GM12872 (cell line): ENCODE measurements around the gene SLC22A23.

ENCODE experiments used
- CTCF ChIP-seq: IDR thresholded peaks from 3 replicates; pipeline ENCODE4 v1.5.1; 2011; ENCODE audit warnings: low read depth, mild to moderate bottlenecking, low read length, moderate library complexity; ENCODE audit not compliant: insufficient read depth

The SLC22A23 gene

DNA sequence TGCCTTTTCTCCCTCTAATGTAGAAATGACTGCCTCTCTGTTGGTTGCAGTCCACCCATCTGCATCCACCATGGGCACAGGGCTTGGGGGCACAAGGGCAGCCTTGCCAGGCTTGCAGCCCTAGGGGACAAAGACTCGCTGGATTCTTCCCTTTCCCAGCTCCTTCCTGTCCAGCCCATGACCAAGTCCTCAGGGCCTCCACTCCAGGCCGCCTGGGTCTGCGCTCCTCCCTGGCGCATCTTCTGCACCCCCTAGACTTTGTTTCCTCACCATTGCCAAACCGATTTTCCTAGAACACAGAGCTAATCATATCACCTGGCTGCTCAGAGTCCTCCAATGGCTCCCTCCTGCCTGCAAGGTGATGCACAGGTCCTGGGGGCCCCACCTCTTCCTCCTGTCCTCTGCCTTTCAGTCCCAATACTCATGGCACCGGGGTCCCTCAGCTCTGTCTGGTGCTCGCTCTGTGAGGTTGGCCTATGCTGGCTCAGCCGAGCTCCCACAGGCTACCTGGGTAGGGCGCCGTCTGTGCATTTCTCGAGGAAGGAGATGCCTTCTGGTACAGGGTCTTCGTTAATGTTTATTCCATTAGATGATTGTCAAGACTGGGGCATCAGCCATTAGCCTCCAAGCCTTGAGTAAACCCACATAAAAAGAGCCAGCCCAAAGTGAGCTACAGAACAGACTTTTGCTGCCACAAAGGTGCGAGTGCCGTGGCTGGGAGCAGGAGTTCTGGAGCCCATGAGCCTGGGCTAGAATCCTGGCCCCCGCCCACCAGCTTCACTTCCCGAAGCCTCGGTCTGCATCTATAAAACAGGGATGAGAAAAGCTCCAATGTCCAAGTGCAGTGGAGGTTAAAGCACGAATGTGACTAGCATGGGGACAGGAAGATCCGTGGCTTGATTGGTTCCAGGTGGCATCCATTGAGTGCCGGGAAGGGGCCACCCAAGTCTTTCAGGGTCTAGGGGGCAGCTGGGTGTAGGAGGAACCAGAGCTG is 180.4 kb downstream of the SLC22A23 start:
- TF ChIP-seq CTCF = no peak

GRCh38 chr6:3273707-3274521 is 182.9 kb downstream of the SLC22A23 start:
- no peak for TF ChIP-seq CTCF

- TF ChIP-seq CTCF = no peak
Observed at GRCh38 chr6:3272911-3273547, 183.8 kb downstream of the SLC22A23 start.

- TF ChIP-seq CTCF = no peak
Observed at GRCh38 chr6:3271756-3272155, 185.1 kb downstream of the SLC22A23 start.

- no peak for TF ChIP-seq CTCF
Observed at GRCh38 chr6:3270258-3270657, 186.6 kb downstream of the SLC22A23 start.

- no peak for TF ChIP-seq CTCF
Observed at GRCh38 chr6:3269281-3269975, 187.4 kb downstream of the SLC22A23 start.

DNA sequence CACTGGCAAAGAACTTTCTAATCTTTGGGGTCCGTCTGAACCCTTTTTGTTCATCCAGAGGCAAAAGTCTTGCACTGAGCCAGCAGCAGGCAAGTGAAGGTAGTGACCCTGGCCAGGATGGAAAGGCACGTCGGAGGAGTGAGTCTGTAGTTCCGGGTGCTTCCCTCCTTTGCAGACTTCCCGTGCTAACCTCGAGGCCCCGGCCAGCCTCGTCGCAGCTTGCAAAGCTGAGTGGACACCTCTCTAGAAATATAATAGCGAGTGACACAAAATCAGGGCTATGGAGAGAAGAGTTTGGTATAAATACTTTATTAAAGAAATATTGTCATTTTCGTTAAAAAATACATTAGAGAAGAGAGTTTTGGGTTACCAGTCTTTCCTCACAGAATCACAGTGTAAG is 188.2 kb downstream of the SLC22A23 start:
- TF ChIP-seq CTCF = no peak
